NK-92 treated with Interleukin-12 subunit alpha and Interleukin-12 subunit beta, amount 100 ng/mL, for 24 hours (cell line): Measurements from ENCODE around the gene SHLD1.
"Not testable (repeated sequence)": the region's sequence is repeated elsewhere in the genome, so short reads cannot be mapped to it uniquely, and the experiment has no call there.

ENCODE experiments used
- DNase-seq: peaks from one replicate; lab custom pipeline; 2025; lab: John Stamatoyannopoulos, UW

The SHLD1 gene

DNA sequence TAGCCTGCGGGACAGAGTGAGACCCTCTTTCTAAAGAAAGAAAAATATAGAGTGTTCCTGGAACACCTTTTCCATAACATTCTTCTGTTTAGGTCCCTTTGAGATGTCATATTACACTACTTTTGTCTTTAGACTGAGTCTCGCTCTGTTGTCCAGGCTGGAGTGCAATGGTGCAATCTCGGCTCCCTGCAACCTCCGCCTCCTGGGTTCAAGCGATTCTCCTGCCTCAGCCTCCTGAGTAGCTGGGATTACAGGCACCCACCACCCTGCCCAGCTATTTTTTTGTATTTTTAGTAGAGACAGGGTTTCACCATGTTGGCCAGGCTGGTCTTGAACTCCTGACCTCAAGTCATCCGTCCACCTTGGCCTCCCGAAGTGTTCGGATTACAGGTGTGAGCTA is 31.2 kb downstream of the SHLD1 start:
- not testable (repeated sequence) for DNase-seq

DNA sequence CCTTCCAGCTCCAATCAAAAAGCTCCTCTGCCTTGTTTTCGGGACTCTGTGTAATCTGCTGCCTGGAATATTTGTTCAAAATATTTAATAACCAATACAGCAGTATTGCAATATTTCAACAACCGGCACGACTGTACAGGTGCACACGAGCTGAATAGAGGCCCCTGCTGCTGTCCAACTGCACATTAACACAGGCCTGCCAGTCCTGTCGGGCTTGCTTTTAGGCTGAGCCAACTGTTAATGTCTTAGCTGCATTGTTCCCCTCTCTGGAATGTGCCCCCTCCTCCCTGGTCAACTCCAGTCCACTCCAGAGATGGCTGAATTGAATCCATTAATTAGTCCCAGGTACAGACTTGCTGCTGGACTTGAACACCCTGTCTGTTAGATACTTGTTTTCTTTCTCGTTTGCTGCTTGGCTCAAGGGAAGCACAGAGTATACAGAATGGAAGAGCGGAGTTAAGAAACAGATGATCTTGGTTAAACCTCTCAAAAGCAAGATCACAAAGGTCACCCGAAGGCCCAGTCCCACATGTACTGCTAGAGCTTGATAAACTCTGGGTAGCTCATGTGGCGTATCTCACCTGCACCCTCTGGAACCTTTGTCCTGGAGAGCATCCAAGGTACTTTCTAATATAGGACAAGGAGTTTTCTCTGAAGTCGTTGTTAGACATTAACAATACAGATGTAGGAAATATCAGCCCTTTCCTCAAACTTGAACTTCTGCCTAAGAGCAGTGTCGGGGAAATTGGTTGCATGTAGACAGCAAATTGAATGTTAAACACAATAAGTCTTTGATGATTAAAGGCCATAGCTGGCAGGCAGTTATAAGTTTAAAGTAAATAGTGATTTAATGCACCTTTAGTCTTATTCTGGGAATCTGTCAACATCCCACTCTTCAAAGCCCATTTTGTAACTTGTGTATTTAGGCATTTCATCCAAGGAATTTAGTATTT is 31.9 kb downstream of the SHLD1 start:
- no peak for DNase-seq

GRCh38 chr20:5784735-5785134 is 34.5 kb downstream of the SHLD1 start:
- no peak for DNase-seq

- no peak for DNase-seq
Observed at GRCh38 chr20:5785146-5785545, 34.9 kb downstream of the SHLD1 start.

DNA sequence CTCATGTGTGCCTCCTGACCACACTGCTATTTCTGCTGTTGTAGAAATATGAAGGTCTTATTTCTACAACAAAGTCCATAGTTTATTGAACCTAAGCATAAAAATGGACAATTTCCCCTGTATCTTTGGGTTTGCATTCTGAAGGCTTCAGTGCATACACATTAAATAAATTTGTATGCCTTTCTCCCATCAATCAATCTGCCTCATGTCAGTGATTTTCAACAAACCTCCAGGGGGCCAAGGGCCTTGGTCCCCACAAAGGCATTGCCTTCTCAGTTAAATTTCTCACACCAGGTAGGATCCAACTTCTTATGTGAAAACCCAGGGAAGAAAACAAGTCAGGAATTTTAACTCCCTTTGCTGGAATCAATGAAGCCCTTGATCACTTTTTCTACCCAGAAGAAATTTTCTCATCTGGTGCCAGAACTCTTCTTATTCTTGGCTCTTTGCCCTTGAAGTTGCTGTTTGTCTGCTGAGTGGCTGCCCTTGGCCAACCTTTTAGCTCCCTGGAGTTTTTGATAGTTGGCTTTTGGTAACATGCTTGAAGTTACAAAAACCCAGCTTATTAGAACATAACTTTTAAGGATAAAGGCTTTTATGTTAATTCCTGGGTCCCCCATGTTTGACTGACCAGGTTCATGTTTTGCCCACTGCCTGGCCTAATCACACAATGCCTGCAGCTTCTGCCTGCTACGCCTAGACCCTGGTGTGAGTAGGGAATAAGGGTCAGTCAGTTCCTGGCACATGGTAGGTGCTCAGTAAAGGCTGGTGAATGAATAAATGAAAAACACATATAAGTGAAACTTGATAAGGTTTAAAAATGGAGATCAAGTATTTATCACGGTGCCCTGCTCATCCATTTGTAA is 37.0 kb downstream of the SHLD1 start:
- no peak for DNase-seq

DNA sequence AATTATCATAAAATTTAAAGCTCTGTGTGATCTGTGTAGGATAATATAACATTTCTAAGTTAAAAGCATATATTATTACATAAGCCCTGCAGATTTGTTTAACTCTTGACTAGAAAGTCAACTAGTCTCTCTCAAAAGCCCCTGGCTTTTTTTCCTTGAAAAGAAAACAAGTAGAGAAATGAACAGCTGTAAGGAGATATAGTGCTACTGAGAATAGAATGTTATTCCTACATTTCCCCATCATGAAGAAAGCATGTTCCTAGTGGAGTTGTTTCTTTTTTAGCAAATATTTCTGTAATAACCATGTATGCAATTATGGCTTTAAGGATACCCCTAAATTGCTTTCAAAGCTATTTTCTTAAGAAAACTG is 37.6 kb downstream of the SHLD1 start:
- DNase-seq, result no peak

- DNase-seq, result peak; percentile 47
Observed at GRCh38 chr20:5788385-5788895, 38.2 kb downstream of the SHLD1 start.

DNA sequence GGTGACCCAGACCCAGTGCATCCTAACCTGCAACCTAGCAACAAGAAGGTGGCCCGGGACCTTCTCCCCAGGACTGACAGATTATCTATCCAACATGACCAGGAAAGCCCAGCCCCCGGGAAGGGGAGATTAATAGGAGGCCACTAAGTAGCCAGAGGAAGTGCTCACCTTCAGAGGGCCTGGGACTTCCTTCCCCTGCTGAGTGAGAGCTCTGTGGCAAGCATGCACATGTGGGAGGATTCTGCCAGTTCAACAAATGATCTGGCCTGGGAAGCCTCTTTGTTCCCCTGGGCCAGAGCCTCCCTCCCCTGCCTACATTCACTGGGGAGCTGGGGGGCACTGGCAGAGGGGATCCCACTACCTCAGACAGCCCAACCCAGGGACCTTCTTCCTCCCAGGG is 39.6 kb downstream of the SHLD1 start:
- no peak for DNase-seq

- no peak for DNase-seq
Observed at GRCh38 chr20:5793916-5794315, 43.7 kb downstream of the SHLD1 start.

GRCh38 chr20:5796331-5797040 is 46.3 kb downstream of the SHLD1 start:
- no peak for DNase-seq

GRCh38 chr20:5797165-5797564 is 47.0 kb downstream of the SHLD1 start:
- no peak for DNase-seq

DNA sequence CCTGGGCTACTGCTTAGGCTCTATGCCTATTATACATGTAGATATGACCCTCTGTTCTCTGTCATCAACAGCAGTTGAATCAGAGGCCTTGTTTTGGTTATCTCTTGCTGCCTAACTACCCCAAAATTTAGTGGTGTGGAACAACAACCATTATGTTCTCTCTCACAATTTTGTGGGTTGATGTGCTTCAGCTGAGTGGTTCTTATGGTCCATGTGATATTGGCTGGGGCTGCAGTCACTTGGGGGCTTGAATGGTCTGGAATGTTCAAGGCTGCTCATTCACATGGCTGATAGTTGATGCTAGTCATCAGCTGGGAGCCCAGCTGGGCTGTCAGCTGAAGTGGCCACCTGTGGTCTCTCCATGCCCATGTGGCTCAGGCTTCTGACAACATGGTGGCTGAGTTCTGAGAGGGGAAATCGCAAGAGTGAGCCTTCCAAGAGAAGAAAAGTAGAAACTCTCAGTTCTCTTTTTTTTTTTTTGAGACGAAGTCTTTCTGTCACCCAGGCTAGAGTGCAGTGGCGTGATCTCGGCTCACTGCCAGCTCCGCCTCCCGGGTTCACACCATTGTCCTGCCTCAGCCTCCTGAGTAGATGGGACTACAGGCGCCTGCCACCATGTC is 47.8 kb downstream of the SHLD1 start:
- DNase-seq, result no peak

- not testable (repeated sequence) for DNase-seq
Observed at GRCh38 chr20:5803754-5804303, 53.6 kb downstream of the SHLD1 start.

DNA sequence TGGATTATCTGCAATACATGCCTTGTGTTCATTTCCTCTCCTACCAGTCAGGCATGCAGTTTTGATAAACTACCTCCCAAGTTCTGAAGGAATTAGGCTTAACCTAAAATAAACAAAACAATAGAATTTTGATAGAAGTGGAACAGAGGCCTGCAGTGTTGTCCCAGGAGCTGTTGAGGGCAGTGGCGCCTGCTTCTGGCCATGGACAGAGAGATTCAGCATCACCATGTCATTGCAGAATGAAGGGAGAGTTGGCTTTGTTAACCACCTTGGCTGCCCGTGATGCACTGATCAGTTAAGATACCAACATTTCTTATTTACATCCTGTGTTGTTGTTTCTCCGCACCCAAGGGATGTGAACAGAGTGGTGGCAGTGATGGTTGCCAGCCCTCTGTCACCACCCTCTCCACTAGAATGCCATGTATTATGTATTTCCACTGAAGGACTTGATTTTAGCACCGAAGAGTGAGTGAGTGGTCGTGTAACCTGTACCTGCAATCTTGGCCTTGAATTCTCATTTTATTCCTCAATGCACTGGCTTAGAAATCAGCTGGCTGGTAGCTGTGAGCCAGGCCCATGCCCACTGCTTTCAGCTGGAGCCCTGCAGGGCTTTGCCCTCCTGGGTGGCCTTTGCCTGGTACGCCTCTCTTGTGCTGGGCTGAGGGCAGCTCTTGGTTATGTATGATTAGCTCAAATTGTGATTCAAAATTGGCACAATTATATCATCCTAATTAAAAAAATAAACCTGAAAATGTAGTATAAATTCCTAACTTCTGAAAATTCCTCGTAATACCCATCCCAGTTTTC is 56.5 kb downstream of the SHLD1 start:
- no peak for DNase-seq

- no peak for DNase-seq
Observed at GRCh38 chr20:5807431-5807830, 57.2 kb downstream of the SHLD1 start.

DNA sequence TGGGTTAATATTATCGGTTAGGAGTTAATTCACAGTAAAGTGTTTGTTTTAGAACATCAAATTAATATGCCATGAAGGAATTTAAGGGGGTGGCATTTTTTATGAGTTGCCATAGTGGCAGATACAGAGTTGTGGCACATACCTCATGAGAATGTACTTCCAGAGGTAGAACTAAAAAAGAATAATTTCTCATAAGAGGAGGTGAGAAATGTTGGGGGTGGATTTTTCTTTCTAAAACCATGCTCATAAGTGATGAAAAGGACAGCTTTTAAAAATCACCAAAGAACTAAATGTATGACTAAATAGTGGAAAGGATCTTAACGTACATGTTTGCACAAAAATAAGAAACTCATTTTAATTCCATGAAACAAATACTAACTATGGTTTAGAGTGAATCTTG is 58.7 kb downstream of the SHLD1 start:
- no peak for DNase-seq

DNA sequence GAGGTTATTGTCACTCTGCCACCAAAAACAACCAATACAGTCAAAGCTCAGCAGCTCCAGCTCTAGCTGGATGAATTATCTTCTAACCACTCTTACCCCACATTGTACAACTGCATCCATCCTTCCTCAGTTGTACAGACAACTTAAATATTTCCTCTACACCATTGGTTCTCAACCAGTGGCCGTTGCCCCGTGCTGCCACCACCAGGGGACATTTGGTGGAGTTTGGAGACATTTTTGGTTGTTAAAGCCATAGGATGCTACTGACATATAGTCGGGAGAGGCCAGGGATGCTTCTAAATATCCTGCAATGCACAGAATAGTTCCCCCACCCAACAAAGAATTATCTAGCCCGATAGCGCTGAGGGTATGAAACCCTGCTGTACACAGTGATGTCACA is 59.3 kb downstream of the SHLD1 start:
- no peak for DNase-seq

DNA sequence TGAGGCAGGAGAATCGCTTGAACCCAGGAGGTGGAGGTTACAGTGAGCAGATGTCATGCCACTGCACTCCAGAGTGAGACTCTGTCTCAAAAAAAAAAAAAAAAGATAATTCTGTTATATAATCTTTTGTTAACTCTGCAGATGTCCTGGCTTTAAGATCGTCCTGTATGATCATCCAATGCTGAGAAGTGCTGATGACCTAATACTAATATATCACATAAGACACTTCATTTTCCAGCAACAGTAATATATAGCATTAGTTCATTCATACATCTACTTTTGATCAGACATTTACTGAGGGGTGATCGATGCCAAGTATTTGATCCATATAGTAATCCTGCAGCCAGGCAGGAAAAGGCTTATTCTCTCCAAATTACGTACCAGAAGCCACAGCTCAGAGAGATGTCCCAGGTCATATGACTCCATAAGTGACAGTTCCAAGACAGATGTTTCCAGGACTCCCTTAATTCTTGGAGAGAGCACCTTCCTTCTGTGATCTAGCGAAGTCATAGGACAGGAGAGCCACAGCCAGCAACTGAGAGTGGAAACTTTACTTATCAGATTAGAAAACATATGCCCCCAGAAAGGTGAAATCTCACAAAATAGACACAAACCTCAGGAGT is 60.7 kb downstream of the SHLD1 start:
- no peak for DNase-seq

GRCh38 chr20:5811746-5812145 is 61.5 kb downstream of the SHLD1 start:
- DNase-seq, result no peak

GRCh38 chr20:5818346-5818681 is 68.1 kb downstream of the SHLD1 start:
- DNase-seq, result no peak
